ENCODE data around the gene GMFB. TPM values are rescaled to one million over a fixed set of nuclear protein-coding genes. Genes with fewer than 3 reads are reported as not detected.
A peak's percentile ranks its signal among the peaks of the same experiment; 100 is the strongest.

GMFB gene
- total RNA-seq, 2 donors from 2014 or later: 29.9 to 34.4 TPM

DNA sequence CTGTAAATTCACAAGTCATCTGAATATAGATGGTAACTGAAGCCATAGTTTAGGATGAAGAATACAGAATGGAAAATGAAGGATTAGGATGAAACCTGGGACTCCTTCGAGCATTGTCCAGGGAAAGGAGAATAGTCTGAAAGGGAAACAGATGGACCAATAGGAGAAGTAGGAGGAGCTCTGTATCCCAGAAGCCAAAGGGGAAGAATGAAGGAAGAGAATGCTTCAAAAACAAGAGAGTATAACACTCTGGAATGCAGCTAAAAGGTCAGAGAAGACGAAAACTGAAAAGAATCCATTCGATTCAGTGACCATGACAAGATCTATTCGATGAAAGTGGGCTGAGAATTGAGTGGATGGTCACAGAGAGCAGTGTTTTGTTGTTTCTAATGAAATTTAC is 1.0 kb downstream of the GMFB start:
- Mint-ChIP-seq H3K4me1 (ENCODE audit: low read depth) (peaks cover 67% of the 10 kb centered on the region), H3K9me3 (no peaks in the 10 kb centered on the region), H3K36me3 (ENCODE audit: insufficient read depth in 2 of 2) (peaks cover 5 to 11% of the 10 kb centered on the region in 2 donors), H3K4me3 (peak overlapping the region; percentile 81 to 87), H3K27ac (peak overlapping the region; percentile 83), H3K27me3 (ENCODE audit: low read depth) (no peaks in the 10 kb centered on the region)
- ATAC-seq (replicated peaks in 1 of 2): no peak
- DNase-seq: no peak

DNA sequence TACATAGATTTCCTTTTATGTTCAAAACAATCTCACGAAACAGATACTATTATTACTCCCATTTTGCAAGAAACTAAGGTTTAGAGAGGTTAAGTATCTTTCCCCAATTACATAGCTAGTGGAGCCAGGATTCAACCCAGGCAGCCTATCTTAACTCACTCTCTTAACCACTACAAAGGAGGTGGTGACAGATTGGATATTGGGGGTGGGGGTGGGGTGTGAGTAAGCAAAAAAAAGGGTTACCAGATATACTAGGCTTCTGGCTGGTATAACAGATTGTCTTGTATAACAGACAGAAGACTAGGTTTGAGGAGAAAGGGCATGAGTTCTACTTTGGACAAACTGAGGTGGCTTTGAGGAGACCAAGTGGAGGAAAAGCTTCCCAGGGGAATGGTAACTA is 2.1 kb downstream of the GMFB start:
- peaks cover 73% of the 10 kb centered on the region for H3K4me1 Mint-ChIP-seq (ENCODE audit: low read depth)
- no peak for DNase-seq
- H3K9me3 Mint-ChIP-seq: no peaks in the 10 kb centered on the region
- H3K36me3 Mint-ChIP-seq (ENCODE audit: insufficient read depth in 2 of 2): peaks cover 10 to 11% of the 10 kb centered on the region in 2 donors
- H3K4me3 Mint-ChIP-seq: peak overlapping the region; percentile 81 to 87
- H3K27me3 Mint-ChIP-seq (ENCODE audit: low read depth): no peaks in the 10 kb centered on the region
- H3K27ac Mint-ChIP-seq: peak overlapping the region; percentile 38
- no peak for ATAC-seq (replicated peaks in 1 of 2)

DNA sequence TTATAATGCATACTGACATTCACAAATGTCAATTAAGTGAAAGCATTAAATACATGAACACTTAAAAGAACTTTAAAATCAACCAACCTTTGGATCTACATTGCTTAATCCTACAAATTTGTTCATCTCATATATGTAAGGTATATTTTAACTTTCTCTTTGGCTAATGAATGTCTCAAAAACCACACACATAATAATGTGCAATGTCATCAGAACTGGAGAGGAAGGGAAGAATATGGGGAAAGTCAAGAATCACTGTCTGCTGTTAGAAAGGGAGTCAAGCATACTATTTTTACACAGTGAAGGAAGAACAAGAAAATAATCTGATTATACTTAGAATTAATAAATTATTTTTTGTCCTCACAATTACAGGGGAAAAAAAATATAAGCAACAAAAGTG is 4.9 kb downstream of the GMFB start:
- H3K4me1 Mint-ChIP-seq (ENCODE audit: low read depth): peaks cover 58% of the 10 kb centered on the region
- H3K27ac Mint-ChIP-seq: peak overlapping the region; percentile 13
- ATAC-seq (replicated peaks in 1 of 2) (no peak), DNase-seq (no peak)
- no peaks in the 10 kb centered on the region for H3K27me3 Mint-ChIP-seq (ENCODE audit: low read depth)
- peaks cover 10 to 15% of the 10 kb centered on the region in 2 donors for H3K36me3 Mint-ChIP-seq (ENCODE audit: insufficient read depth in 2 of 2)
- H3K4me3 Mint-ChIP-seq: peak overlapping the region in 1 of 2 donors; percentile 36
- H3K9me3 Mint-ChIP-seq: no peaks in the 10 kb centered on the region

DNA sequence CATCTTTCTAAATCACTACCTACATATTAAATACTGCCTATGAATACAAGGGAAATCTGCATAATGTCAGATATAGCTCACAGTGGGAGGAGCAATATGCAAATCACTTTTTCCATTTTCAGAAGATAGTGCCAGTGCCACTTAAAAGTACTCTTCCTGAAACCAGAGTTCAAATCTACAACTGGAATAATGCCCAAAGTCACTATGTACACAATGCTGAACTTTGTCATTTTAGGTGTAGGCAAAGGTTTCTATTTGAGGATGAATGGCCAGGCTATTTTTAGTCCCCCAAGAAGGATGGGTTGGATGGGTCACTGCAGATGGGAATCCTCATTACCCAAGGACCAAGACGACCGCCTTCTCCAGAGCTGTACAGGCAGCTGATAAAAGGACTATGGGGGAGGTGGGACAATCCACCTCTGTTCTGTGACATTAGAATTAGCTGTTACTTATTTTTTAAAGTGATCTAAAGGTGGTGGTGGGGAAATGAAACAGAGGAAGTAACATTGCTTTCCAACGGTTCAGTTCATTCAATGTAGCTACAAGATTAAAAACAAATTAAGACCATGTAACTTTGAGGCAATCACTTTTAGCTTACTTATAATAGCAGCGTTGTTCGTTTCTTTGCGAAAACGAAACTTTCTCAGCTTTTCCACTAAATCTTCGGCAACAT is 5.6 kb downstream of the GMFB start:
- no peak for DNase-seq
- Mint-ChIP-seq H3K36me3 (ENCODE audit: insufficient read depth in 2 of 2) (peaks cover 11 to 16% of the 10 kb centered on the region in 2 donors), H3K27ac (peak overlapping the region; percentile 55), H3K4me1 (ENCODE audit: low read depth) (peaks cover 58% of the 10 kb centered on the region), H3K9me3 (no peaks in the 10 kb centered on the region), H3K4me3 (peak overlapping the region in 1 of 2 donors; percentile 36), H3K27me3 (ENCODE audit: low read depth) (no peaks in the 10 kb centered on the region)
- peak in 1 of 2 donors; percentile 17 for ATAC-seq (replicated peaks in 1 of 2)

DNA sequence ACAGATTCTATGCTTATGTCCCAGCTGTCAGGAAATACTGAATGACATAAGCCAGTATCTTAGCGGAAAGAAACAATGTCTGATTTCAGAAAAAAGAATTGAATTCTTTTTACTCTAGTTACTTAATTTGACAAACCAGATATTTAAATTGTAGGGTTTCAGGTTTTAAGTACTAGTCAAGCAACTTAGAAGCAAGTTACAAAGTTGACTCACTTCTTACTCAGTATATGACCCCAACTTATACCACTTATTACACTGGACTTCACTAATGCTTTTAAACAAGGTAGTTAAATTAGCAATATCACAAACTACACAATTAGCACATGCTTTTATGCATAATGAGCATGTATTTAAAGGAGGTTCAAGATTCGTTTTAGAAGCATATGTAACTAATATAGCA is 7.1 kb downstream of the GMFB start:
- H3K4me1 Mint-ChIP-seq (ENCODE audit: low read depth): peaks cover 51% of the 10 kb centered on the region
- no peak overlapping the region for H3K4me3 Mint-ChIP-seq
- ATAC-seq (replicated peaks in 1 of 2) (no peak), DNase-seq (no peak)
- H3K9me3 Mint-ChIP-seq: no peaks in the 10 kb centered on the region
- H3K27me3 Mint-ChIP-seq (ENCODE audit: low read depth): no peaks in the 10 kb centered on the region
- H3K27ac Mint-ChIP-seq: no peak overlapping the region
- H3K36me3 Mint-ChIP-seq (ENCODE audit: insufficient read depth in 2 of 2): peaks cover 7 to 18% of the 10 kb centered on the region in 2 donors

DNA sequence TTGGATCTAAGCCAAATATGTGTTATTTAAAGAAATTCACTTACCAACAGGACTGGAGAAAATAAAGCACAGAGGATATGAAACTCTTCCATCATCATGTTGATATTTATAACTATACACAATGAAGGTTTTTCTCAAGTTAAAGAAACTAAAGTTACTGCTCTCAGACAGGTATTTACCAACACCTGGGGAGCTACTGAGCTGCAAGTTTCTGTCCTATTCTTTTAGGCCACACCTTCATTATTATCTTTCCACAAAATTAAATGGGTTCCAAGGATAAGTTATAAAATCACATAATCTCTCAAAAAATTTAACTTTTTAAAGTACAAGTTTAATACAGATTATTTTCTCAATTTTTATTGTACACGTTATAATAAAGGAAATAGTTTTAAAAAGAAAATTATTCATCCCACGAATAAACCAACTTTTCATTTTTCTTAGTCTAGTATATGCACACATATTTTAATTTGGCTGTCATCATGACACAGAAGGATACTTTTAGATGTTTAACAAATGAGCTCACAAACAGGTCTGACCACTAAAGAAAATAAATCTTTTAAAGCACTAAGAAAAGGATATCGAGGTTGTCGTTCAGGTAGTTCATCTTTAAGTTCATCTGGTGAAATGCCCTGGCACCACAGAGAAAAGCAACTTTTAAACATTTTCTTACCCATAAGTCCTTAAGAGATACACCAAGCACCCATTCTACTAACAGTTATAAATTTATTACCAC is 7.8 kb downstream of the GMFB start:
- H3K36me3 Mint-ChIP-seq (ENCODE audit: insufficient read depth in 2 of 2): peaks cover 7 to 22% of the 10 kb centered on the region in 2 donors
- no peak for DNase-seq
- no peak for ATAC-seq (replicated peaks in 1 of 2)
- H3K4me3 Mint-ChIP-seq: no peak overlapping the region
- H3K9me3 Mint-ChIP-seq: no peaks in the 10 kb centered on the region
- H3K4me1 Mint-ChIP-seq (ENCODE audit: low read depth): peaks cover 46% of the 10 kb centered on the region
- no peak overlapping the region for H3K27ac Mint-ChIP-seq
- no peaks in the 10 kb centered on the region for H3K27me3 Mint-ChIP-seq (ENCODE audit: low read depth)

DNA sequence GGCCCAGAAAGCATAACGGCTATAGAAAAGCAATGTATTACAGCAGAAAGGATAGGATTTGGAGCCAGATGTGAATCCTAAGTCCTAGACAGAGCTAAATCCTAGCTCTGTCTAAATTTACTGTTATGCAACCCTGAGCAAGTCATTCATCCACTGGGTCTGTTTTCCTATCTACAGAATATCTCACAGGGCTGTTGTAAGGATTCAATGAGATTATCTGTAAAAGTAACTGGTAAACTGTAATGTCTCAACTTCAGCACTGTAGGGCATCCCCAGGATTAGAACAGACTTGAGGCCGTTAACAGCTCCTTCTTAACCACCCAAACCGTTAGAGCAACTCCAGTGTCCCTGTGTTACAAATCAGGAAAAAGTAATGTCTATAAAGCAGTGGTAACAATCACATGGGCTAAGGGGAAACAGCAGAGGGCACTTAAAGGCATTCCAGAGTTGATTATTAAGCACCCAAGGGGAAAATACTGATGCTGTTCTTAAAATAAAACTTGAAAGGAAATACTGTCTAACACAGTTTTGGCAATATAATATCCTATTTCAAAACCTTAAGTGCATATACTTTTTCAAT is 10.1 kb downstream of the GMFB start:
- H3K4me1 Mint-ChIP-seq (ENCODE audit: low read depth): peaks cover 24% of the 10 kb centered on the region

DNA sequence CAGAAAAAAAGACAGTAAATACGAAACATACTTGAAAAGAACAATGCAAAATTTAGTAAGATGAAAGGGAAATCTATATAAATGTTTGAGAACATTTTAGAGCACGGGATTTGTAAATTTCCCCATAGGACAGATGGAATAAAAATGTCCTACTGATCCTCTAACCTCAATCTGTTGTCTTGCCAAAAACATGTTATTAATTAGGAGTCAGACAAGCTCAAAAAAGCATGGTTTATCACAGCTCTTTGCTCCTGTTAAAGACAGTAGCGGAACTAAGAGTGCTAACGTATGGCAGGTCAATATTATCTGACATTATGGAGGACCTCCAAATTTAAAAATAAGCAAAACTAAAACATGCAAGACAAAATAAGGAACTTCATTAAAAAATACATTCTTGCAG is 12.9 kb downstream of the GMFB start:
- Mint-ChIP-seq H3K36me3 (ENCODE audit: insufficient read depth in 2 of 2) (peaks cover 5 to 20% of the 10 kb centered on the region in 2 donors), H3K27ac (no peak overlapping the region), H3K4me3 (no peak overlapping the region), H3K4me1 (ENCODE audit: low read depth) (peaks cover 9% of the 10 kb centered on the region), H3K27me3 (ENCODE audit: low read depth) (no peaks in the 10 kb centered on the region), H3K9me3 (no peaks in the 10 kb centered on the region)
- DNase-seq (no peak), ATAC-seq (replicated peaks in 1 of 2) (no peak)

More for the DNA sequence above, 10.1 kb downstream of the GMFB start:
- Mint-ChIP-seq H3K27me3 (ENCODE audit: low read depth) (no peaks in the 10 kb centered on the region), H3K27ac (no peak overlapping the region), H3K9me3 (no peaks in the 10 kb centered on the region), H3K4me3 (no peak overlapping the region), H3K36me3 (ENCODE audit: insufficient read depth in 2 of 2) (peaks cover 8 to 29% of the 10 kb centered on the region in 2 donors)
- no peak for ATAC-seq (replicated peaks in 1 of 2)
- DNase-seq: no peak

DNA sequence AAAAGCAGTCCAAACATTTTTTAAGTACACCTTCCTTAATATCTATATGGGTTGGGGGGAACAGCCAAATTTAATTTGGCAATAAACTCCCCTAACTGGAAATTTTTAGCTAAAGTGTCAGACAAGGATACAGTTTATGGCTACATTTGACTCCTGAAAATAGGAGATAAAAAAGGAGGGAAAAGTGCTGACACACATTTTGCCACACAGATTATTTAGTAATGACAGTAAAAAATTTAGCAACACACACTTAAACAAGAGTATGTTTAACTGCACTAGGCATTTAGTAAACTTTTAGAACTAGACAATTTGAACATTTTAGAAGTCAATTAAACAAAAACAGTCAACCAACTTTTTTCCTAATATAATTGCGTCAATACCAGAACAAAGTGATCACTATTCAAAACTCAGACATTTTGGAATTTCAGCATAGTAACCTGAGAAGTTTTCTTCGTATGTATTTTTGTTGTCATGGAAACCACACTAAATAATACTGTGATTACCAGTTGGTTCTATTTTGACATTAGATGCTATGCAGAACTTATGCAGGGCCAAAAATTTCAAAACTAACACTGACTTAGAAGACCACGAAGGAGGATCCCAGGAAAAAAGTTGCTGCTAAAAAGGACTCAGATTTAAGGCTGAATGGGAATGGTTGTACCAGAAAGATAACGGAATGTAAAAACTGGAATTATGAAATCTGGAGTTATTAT is 13.4 kb downstream of the GMFB start:
- DNase-seq (no peak), ATAC-seq (replicated peaks in 1 of 2) (no peak)
- H3K4me1 Mint-ChIP-seq (ENCODE audit: low read depth): peaks cover 9% of the 10 kb centered on the region
- H3K9me3 Mint-ChIP-seq: no peaks in the 10 kb centered on the region
- no peaks in the 10 kb centered on the region for H3K27me3 Mint-ChIP-seq (ENCODE audit: low read depth)
- H3K4me3 Mint-ChIP-seq: no peak overlapping the region
- H3K27ac Mint-ChIP-seq: no peak overlapping the region
- peaks cover 5 to 20% of the 10 kb centered on the region in 2 donors for H3K36me3 Mint-ChIP-seq (ENCODE audit: insufficient read depth in 2 of 2)

DNA sequence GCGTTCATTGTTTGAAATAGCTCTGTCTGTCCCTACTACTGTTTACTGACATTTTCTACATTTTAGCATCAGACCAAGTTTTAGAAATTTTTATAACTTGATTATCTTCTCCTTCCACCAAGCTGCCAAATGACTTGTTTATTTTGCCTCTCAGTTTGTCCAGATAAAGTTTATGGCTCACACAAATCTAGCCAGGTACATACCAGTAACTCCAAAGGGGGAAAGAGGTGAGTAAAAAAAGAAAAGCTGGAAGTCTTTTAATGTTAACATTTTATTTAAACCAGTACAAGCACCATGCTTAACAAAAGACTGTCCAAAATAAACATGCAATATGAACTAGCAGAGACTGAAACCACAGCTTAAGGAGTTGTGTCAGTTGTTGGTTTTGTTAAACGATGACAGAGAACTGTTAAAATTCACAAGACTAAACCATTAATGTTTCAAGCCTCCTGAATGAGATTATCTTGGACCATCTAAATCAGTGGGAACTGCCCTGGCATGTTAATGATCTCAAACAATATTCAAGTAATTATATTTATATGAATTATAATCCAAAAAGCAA is 14.5 kb downstream of the GMFB start:
- peaks cover 9% of the 10 kb centered on the region for H3K4me1 Mint-ChIP-seq (ENCODE audit: low read depth)
- H3K4me3 Mint-ChIP-seq: no peak overlapping the region
- no peak for DNase-seq
- peaks cover 5 to 15% of the 10 kb centered on the region in 2 donors for H3K36me3 Mint-ChIP-seq (ENCODE audit: insufficient read depth in 2 of 2)
- no peaks in the 10 kb centered on the region for H3K9me3 Mint-ChIP-seq
- H3K27me3 Mint-ChIP-seq (ENCODE audit: low read depth): no peaks in the 10 kb centered on the region
- no peak overlapping the region for H3K27ac Mint-ChIP-seq
- ATAC-seq (replicated peaks in 1 of 2): no peak

DNA sequence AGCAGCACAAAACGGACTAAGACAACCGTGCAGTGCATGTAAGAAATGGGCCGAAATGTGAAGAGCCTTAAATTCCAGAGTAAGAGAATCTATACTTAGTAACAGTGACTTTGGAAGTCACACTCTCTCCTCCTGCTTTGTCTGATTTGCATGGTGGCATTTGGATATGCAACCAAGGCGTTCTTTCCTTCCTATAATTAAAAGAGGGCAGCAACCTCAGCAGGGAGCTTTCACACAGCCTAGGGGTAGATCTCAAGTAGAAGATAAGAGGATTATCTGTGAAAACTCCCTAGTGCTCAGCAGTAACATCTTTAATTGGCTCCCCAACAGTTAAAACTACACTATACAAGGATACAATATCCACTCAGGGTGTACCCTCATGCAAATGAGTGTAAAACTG is 16.5 kb downstream of the GMFB start:
- ATAC-seq (replicated peaks in 1 of 2) (no peak), DNase-seq (no peak)
- no peaks in the 10 kb centered on the region for H3K27me3 Mint-ChIP-seq (ENCODE audit: low read depth)
- H3K9me3 Mint-ChIP-seq: peaks cover 5% of the 10 kb centered on the region in 2 donors
- peaks cover 5% of the 10 kb centered on the region for H3K4me1 Mint-ChIP-seq (ENCODE audit: low read depth)
- H3K27ac Mint-ChIP-seq: no peak overlapping the region
- no peak overlapping the region for H3K4me3 Mint-ChIP-seq
- H3K36me3 Mint-ChIP-seq (ENCODE audit: insufficient read depth in 2 of 2): peaks cover 11 to 19% of the 10 kb centered on the region in 2 donors

DNA sequence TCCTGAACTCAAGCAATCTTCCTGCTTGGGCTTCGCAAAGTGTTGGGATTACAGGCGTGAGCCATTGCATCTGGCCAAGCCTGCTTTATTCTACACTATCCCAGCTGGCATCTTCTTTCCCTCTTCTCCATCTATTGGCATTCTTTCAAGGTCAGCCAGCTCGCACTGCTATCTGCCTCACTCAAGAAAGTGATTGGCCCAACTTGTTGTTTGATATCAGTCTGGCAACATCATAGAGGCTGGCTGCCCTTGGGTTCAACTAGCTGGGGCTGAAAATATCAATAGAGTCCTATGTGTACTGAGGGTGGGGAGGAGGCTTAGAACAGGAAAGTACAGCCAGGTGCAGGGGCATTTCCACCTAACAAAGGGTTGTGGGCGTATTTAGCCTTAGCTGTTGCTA is 17.1 kb downstream of the GMFB start:
- no peak overlapping the region for H3K27ac Mint-ChIP-seq
- DNase-seq (no peak), ATAC-seq (replicated peaks in 1 of 2) (no peak)
- peaks cover under 1% of the 10 kb centered on the region for H3K4me1 Mint-ChIP-seq (ENCODE audit: low read depth)
- H3K4me3 Mint-ChIP-seq: no peak overlapping the region
- no peaks in the 10 kb centered on the region for H3K27me3 Mint-ChIP-seq (ENCODE audit: low read depth)
- peaks cover 14 to 21% of the 10 kb centered on the region in 2 donors for H3K36me3 Mint-ChIP-seq (ENCODE audit: insufficient read depth in 2 of 2)
- H3K9me3 Mint-ChIP-seq: peaks cover 7% of the 10 kb centered on the region in 2 donors
